GM18861 (cell line): ENCODE results near the gene NACC1.
A peak's percentile ranks its signal among the peaks of the same experiment; 100 is the strongest.
"Not testable (repeated sequence)": the region's sequence is repeated elsewhere in the genome, so short reads cannot be mapped to it uniquely, and the experiment has no call there.

ENCODE experiments used
- ATAC-seq: cut with Tn5 transposase; IDR thresholded peaks from one replicate; pipeline ENCODE4 v1.9.1; 2021; ENCODE audit not compliant: unreplicated experiment

NACC1 gene

DNA sequence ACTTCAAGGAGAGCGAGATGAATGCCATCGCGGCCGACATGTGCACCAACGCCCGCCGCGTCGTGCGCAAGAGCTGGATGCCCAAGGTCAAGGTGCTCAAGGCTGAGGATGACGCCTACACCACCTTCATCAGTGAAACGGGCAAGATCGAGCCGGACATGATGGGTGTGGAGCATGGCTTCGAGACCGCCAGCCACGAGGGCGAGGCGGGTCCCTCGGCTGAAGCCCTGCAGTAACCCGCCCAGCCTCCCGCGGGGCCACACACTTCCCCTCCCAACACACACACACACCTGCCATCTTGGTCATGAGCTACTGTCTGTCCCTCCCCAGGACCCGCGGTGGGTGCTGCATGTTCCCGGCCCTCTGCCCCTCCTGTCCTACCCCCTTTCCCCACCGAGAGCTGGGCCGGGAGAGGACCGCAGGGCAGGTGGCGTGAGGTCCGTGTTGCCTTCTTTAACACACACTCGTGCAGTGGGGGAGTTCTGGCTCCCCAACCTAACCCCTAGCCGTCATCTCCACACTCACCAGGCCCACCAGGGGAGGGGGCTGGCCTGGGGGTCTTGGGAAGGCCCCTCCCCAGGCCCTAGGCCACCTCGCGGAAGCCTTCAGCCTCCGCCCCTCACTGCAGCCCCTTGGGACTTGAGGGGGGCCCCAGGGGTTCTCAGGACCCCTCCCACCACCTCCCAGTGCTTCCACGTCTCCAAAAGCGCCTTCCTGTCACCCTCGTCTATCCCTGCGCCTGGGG, 20.3 kb downstream of the NACC1 start:
- no peak for ATAC-seq

DNA sequence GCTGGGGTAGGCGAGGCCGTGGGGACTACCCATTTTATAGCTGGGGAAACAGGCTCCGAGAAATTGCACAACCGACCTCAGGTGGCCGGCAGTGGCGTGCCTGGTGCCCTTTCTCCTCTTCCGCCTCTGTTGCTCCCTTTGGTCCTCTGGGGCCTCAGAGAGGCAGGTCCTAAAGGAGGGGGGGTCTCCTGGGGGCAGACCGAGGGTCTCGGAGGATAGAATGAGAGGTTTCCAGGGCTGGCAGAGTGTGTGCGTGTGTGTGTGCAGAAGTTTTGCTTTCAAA, 20.8 kb downstream of the NACC1 start:
- ATAC-seq: no peak

DNA sequence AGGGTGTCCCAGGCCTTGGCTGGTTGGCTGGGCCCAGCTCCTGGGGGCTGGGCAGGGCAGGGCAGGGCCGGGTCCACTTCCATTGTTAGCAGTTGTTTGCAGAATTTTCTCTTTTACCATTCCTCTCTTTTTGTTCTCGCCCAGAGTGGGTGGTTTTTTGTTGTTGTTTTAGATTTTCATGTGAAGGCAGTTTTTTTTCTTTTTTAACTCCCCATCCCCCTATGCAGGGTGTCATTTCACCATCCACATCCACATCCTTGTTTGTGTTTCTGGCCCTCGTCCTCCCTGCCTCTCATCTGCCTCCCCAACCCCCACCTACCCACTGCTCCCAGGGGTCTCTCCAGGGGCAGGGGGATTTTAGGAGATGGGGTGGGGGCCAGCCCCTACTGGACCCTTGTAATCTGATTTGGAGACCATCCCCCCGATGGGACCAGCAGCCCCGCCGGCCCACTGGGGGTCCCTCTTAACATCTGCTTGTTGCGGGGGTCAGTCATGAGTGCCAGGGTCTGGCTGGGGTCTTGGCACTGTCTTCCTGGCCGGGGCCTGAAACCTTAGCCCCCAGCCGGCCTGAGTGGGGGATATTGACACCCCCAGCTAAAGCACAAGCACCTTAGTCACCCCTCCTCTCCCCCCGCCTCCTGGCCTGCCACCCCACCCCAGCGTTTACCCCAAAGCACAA, 21.7 kb downstream of the NACC1 start:
- no peak for ATAC-seq

DNA sequence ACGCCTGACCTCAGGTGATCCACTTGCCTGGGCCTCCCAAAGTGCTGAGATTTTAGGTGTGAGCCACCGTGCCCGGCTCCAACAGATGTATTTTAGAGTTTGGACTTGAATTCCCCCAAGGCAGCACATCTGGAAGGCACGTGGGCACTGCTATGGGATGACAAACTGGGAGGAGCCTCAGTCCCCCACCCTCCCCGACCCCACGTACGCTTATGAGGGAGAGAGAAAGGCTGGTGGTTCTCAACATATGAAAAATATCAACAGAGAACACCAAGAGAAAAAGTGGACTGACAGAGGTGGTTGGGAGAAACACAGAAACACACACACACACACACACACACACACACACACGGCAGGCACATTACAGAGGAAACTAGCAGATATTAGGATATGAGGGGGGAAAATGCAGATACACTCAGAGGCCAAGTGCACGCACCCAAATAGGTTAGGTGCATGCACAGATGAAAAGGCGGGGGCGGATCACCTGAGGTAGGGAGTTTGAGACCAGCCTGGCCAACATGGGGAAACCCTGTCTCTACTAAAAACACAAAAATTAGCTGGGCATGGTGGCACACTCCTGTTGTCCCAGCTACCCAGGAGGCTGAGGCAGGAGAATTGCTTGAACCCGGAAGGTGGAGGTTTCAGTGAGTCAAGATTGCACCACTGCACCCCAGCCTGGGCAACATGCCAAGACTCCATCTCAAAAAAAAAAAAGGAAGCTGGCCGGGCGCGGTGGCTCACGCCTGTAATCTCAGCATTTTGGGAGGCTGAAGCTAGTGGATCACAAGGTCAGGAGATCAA, 28.9 kb downstream of the NACC1 start:
- no peak for ATAC-seq

DNA sequence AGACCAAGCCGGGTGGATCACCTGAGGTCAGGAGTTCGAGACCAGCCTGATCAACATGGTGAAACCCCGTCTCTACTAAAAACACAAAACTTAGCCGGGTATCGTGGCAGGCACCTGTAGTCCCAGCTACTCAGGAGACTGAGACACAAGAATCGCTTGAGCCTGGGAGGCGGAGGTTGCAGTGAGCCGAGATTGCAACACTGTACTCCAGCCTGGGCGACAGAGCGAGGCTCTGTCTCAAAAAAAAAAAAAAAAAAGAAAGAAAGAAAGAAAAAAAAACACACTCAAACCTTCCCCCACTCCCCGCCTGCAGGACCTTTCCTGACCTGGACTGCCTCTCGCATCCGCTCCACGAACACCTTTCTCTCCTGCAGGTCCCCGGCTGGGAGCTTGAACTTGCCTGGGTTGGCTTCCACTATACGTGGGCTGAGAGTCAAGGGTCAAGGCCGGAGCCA, 31.1 kb downstream of the NACC1 start:
- not testable (repeated sequence) for ATAC-seq

DNA sequence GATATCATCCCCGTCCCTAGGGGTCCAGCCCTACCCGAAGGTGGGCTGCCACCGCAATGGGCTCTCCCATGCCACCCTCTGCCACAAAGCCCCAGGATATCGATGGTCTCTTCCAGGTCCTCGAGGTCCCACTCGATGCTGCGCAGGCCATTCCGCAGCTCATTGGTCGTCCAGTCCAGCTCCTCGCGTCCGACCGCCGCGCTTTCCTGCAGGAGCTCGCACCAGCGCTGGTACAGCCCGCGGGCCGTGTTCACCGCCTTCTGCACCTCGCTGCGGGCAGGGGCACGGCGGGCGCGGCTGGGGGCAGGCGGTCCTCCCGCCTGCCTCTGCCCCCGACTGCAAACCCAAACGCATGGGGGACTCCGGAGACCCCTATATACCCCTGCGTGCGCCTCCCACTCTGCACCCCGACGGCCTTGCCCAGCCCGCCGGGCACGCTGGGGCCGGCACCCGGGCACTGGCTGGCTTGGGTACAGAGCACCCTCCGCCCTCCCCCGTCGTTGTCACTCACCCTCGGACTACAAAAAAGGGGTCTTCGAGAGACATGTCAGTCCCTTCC, 31.6 kb downstream of the NACC1 start:
- ATAC-seq: no peak

DNA sequence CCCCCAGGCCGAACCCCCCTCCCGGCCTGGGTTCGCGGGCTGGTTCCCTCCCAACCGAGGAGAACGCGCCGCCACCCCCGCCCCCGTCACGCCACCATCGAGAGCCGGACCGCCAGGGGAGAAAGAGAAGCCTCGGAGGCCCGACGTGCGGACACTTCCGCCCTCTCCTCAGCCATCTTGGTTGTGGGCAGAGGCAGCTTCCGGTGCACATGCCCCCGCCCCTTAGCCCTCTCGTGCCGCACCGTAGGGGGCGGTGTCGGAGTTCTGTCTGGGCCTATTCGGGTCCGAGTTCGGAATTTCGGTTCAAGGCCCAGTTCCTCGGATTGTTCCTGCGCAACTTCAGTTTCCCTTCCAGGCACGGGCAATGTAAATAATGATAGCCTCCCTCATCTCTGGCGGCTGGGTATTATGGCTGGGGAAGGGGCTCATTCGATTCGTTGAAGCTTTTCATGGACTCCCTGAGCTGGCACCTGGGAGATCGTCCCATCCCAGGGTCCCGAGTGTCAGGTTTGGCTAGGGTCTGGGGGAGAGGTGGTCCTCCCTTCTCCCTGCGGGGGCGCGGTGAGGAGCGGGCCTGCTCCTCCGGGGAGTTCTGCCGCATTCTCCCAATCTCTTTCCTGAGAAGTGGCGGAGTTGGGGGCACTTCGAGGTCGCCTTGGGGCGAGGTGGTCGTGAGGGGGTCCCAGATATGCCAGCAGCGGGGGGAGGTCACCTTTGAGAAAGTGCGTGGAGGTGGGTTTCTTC, 32.3 kb downstream of the NACC1 start, which contains the start of the genes IER2 and STX10:
TSS of gene IER2 (plus strand) at position 225 of the 744 bp plus-strand sequence. CDS start 2,776 bp downstream, outside the sequence.
TSS of gene STX10 (minus strand) at position 189 of the 744 bp plus-strand sequence. CDS start 202 bp downstream, outside the sequence.
- peak; percentile 29 for ATAC-seq

DNA sequence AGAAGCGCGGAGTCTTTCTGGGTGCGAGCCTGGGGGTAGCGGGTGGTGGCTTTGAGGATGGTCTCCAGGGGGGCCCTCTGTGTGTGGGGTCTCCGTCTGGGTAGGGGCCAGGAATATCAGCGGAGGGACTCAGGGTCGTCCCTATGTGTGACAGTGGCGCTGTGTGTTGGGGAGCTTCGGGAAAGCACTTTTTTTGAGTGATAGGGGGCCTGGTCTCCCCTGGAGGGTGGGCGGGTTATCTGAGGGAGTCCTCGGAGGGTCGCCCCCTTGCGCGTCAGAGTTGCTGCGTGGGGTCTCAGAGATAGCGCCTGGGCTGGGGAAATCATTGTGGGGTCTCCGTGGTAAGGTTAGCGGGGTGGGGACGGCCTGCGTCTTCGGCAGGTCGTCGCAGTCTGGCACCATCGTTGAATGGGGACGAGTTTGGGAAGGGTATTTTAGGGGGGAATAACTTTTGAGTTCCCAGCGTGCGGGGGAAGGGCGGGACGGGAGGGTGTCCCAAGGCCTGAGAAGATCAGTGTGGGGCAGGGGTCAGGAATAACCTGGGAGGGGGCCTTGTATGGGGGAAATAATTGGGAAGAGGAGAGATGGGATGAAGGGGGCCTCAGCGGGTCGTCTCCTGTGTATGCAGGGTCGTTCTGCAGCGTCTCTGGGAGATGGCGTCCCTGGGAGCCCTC, 33.0 kb downstream of the NACC1 start:
- ATAC-seq: no peak

DNA sequence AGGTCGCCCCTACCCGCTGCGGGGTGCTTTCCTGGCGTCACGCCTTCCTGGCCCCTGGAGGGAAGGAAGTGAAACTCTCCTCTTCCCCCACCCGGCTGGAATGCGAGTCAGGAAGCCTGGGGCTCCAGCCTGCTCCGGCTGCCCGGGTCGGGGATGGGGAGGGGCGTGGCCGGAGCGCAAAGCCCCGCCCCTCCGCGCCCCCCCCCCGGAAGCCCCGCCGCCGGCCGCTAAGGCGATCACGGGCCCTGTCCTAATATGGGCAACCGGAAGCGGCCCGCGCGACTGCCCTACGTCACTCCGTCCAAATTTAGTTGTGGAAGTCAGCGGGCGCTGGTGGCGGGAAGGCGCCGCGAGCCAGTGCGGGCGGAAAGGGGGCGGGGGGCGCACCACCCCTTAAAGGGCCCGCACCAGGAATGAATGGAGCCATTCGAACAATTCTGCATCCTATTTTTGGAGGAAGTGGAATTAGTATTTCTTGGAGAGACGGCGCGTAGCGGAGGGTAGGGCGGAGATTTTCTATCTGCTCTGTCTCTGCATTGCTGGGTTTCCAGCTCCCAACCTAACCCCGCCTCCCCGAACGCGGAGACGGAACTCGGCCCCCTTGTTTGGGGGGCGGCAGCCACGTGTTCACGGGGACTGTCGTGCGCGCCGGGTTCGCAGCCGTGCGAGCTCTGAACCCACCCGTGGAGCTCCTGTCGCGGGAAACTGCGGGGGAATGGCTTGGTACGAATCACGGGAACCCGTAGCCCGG, 33.7 kb downstream of the NACC1 start:
- ATAC-seq: peak; percentile 26

DNA sequence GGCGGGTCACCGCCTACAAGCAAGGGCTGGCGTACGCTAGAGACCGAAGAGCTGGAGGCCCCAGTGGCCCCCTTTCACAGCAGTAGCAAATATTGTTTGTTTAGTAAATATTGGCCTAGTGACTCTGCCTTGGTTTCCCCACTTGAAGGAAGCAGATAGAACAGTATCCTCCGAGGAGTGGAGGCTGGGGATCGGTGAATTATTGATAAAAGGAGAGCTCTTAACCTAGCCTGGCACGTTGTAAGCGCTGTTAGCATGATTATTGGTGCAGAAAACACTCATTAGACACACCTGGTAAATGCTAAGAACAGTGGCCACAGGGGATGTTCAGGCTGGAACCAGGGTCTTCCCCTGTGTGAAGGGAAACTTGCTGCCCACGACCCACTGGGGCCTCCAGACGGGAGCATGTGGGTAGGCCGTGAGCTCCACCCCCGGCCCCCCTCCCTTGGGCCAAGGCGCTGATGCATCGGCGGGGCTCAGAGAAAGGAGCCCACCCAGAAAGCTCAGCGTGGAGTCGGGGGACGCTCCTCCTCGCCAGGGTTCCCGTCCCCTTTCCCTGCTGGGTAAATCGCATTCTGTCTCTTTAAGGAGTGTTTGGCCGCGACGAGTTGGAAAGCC, 34.4 kb downstream of the NACC1 start:
- ATAC-seq: no peak

DNA sequence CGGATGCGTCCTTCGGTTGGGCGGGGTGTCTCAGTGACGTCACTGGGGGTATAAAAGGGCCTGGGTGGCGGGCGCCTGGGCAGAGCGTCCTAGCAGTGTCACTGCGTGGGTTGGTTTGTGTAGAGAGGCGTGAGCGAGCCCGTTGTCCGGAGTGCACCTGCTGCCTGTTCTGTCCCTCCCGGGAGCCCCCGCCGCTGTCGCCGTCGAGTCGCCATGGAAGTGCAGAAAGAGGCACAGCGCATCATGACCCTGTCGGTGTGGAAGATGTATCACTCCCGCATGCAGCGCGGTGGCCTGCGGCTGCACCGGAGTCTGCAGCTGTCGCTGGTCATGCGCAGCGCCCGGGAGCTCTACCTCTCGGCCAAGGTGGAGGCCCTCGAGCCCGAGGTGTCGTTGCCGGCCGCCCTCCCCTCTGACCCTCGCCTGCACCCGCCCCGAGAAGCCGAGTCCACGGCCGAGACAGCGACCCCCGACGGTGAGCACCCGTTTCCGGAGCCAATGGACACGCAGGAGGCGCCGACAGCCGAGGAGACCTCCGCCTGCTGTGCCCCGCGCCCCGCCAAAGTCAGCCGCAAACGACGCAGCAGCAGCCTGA, 35.0 kb downstream of the NACC1 start:
- ATAC-seq: peak; percentile 23

DNA sequence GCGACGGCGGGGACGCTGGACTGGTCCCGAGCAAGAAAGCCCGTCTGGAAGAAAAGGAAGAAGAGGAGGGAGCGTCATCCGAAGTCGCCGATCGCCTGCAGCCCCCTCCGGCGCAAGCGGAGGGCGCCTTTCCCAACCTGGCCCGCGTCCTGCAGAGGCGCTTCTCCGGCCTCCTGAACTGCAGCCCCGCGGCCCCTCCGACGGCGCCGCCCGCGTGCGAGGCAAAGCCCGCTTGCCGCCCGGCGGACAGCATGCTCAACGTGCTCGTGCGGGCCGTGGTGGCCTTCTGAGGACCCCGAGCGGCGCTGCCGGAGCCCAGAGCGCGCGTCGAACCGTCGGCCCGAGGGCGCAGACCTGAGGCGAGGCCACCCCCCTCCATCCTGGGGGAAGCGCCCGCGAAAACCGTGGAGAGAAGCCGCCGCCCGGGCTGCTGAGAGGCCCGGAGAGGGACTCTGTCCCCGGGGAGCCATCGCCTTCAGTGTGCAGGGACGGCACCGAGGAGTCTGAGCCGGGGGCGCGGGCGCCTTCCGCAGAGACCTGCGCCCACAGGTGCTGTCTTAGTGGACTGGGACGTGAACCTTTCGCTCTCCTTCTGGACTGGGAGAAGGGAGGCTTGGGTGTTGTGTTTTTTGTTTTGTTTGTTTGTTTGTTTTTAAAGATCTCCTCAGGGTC, 35.6 kb downstream of the NACC1 start:
- no peak for ATAC-seq

DNA sequence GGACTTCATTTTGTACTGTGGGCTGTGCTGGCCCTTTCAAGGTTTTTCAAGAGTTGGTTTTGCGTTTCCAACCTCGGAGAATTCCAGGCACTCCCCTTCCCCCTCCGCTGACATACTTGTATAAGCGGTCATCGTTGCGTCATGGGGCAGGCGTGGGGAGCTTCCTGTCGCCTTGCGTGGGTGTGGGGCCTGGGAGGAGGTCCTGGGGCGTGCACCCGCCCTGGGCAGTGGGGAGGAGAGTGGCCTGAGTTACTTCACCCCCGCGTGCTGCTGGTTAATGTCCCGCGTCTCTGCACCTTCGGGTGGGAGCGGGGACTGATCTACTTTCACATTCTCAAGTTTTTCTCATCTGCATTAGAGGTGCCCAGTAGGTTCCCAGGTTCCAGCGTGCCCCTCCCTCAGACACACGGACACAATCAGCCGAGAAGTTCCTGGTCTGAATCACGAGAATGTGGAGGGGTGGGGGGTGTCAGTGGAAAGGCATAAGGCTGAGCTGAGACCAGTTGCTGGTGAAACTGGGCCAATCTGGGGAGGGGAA, 36.2 kb downstream of the NACC1 start:
- ATAC-seq: no peak

DNA sequence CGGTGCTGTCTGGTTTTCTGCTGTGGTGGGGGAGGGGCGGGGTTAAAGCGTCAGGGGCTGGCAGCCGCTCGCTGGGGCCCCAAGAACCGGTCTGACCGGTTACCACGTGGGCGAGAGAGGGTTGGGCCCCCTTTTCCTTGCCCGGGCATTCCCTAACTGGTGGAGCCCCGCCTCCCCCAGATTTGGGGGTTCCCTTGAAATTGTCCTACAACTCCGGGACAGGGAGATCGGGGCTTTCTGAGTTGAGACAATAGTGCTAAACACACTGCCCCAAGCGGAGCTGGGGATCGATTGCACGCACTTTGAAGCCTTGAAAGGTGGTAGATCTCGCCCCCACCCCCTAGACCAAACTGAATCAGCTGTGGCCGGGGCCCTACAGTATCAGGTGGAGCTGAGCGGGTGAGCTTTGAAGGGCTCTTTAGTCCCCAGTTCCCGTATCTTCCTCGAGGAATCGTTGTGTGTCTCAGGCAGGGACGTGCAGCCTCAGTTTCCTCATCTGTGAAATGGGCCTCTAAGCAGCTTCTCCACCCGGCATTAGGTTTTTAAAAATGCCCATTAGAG, 36.9 kb downstream of the NACC1 start:
- no peak for ATAC-seq

DNA sequence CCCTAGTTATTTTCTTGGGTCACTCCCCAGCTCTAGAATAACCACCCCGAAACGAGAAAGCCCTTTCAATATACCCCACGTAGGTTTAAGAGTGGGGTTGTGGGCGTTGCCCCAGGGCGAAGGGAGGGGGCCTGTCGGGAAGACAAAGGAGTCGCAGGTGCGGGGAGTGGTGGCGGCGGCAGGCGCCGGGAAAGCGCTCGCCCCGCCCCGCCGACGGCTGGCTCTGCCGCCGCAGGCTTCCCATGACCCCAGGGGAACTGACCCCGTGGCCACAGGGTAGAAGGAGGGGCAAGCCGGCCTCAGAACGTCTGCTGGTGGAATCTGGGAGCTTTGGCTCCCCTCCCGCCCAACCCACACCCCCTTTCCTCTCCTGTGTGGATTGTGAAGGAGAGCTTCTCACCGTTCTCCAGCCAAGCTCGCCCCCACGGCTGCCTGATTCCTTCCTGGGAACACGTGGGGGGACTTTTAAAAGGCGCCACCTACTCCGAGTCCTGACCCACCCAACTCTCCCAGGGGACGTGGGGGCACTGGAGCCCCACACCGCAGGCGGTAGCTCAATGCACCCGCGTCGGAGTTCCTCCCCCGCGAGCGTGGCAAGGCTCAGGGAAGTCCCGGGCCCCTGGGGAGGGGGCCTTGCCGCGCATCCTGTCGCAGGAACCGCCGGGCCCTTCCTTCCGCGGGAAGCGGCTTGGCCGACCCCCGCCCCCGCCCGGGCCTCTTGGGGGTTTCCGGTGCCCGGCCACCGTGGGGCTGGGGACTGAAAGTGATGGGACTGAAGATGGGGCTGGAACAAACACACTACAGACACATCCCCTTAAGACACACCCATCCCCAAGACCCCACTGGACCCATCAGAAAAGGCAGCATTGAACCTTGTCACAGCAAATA, 37.7 kb downstream of the NACC1 start:
- peak; percentile 24 for ATAC-seq

DNA sequence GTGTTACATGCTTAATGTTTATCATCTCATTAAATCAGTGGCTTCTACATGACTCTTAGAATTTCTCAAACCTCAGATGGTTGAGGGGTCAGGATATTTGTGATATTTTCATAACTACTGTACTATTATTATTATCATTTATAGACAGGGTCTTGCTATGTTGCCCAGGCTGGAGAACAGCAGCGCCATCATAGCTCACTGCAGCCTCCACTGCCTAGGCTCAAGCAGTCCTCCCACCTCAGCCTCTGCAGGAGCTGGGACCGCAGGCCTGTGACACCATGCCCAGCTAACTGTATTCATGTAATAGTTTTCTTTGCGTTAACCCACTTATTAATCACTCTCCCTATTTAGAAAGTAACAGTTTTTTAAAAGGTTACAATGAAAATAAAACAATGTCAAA, 41.6 kb downstream of the NACC1 start:
- ATAC-seq: no peak
